ENCODE results near the gene MYO16. TPM values are rescaled to one million over a fixed set of nuclear protein-coding genes. Genes with fewer than 3 reads are reported as not detected.

MYO16 gene
- total RNA-seq, 3 donors from 2014 or later, result 0.15 to 0.48 (median 0.33) TPM

DNA sequence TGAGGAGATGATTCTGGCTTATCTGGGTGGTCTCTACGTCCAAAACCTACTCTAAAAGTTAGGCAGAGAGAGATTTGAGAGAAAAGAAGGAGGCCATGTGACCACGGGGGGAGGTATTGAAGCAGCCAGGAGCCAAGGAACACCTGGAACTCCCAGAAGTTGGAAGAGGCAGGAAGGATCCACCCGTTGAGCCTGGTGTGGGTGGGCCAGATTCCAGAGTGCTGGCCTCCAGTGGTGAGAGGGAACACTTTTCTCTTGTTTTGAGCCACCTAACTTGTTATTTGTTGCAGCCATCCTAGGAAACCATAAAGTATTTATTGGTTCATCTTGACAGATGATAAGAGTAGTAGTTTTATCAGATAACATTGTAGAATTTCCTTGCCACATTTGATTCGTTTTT lies 396.9 kb downstream of the MYO16 start:
- H3K27me3 ChIP-seq, result no peaks in the 10 kb centered on the region

DNA sequence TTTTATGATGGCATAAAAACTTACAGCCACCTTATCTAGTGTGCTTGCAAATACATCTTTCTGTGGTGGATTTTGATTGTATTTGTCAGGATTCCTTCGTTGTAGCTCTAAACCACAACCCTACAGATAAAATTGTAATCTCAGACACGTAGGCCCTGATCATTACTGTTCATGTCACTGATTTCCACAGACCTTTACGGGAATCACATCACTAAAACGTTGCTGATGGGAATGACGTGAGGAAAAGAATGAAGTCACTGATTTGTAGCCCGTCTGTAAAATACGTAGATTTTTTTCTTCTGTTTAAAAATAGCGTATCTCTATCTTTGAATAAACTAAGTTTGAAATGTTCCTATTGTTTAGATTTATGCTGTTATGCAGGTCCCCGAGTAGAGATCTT lies 399.2 kb downstream of the MYO16 start:
- no peaks in the 10 kb centered on the region for H3K36me3 ChIP-seq
- no peaks in the 10 kb centered on the region for H3K9me3 ChIP-seq
- DNase-seq (ENCODE audit: low spot score in 2 of 2), result no peak
- H3K27me3 ChIP-seq, result no peaks in the 10 kb centered on the region
- no peaks in the 10 kb centered on the region for H3K4me1 ChIP-seq
- H3K4me3 ChIP-seq, result no peak overlapping the region
- TF ChIP-seq POLR2AphosphoS5 (IDR thresholded peaks at IDR 0.05) (no peak), POLR2A (IDR thresholded peaks at IDR 0.05) (no peak)
- TF ChIP-seq, protein P1, sequence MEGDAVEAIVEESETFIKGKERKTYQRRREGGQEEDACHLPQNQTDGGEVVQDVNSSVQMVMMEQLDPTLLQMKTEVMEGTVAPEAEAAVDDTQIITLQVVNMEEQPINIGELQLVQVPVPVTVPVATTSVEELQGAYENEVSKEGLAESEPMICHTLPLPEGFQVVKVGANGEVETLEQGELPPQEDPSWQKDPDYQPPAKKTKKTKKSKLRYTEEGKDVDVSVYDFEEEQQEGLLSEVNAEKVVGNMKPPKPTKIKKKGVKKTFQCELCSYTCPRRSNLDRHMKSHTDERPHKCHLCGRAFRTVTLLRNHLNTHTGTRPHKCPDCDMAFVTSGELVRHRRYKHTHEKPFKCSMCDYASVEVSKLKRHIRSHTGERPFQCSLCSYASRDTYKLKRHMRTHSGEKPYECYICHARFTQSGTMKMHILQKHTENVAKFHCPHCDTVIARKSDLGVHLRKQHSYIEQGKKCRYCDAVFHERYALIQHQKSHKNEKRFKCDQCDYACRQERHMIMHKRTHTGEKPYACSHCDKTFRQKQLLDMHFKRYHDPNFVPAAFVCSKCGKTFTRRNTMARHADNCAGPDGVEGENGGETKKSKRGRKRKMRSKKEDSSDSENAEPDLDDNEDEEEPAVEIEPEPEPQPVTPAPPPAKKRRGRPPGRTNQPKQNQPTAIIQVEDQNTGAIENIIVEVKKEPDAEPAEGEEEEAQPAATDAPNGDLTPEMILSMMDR (IDR thresholded peaks at IDR 0.05), result no peak
- no peak overlapping the region for H3K27ac ChIP-seq
- intact Hi-C loops (cut with DNase I; ENCODE audit: low total_unique reads), result loop anchor here (5.0 kb wide), 1 partner anchor 684 kb away; no protein-coding TSS in a partner anchor

More for the DNA sequence above, 396.9 kb downstream of the MYO16 start:
- intact Hi-C loops (cut with DNase I; ENCODE audit: low total_unique reads), result loop anchor here (5.0 kb wide), 1 partner anchor 686 kb away; no protein-coding TSS in a partner anchor
- Histone ChIP-seq H3K4me1 (no peaks in the 10 kb centered on the region), H3K4me3 (no peak overlapping the region), H3K27ac (no peak overlapping the region), H3K36me3 (no peaks in the 10 kb centered on the region), H3K9me3 (no peaks in the 10 kb centered on the region)
- DNase-seq (ENCODE audit: low spot score in 2 of 2), result no peak
- no peak for TF ChIP-seq POLR2A (IDR thresholded peaks at IDR 0.05)
- no peak for TF ChIP-seq POLR2AphosphoS5 (IDR thresholded peaks at IDR 0.05)
- TF ChIP-seq, protein P1 (IDR thresholded peaks at IDR 0.05), result no peak

DNA sequence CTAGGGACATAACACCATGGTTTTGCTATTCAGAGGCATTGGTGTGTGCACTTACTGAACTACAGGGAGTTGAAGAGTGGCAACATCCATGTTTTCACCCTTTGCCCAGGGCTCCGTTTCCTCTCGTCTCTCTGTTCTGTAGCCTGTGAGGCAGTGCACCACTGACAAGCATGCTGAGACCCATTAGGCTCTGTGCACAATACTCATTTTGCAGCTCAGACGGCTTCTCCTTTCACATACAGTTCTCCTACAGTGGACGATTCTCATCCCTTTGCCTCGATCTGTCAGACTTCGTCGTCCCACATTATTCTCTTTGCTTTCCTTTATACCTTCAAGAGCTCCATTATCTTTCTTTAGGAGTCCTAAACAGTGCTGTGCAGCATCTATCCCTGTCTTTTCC lies 403.7 kb downstream of the MYO16 start:
- TF ChIP-seq, protein P1 (IDR thresholded peaks at IDR 0.05), result no peak
- TF ChIP-seq POLR2A (IDR thresholded peaks at IDR 0.05), result no peak
- TF ChIP-seq POLR2AphosphoS5 (IDR thresholded peaks at IDR 0.05), result no peak
- no peak for DNase-seq (ENCODE audit: low spot score in 2 of 2)
- H3K27ac ChIP-seq, result no peak overlapping the region
- no peaks in the 10 kb centered on the region for H3K36me3 ChIP-seq
- intact Hi-C loops (cut with DNase I; ENCODE audit: low total_unique reads), result no loop called here
- H3K4me1 ChIP-seq, result no peaks in the 10 kb centered on the region
- no peak overlapping the region for H3K4me3 ChIP-seq
- no peaks in the 10 kb centered on the region for H3K27me3 ChIP-seq
- no peaks in the 10 kb centered on the region for H3K9me3 ChIP-seq

DNA sequence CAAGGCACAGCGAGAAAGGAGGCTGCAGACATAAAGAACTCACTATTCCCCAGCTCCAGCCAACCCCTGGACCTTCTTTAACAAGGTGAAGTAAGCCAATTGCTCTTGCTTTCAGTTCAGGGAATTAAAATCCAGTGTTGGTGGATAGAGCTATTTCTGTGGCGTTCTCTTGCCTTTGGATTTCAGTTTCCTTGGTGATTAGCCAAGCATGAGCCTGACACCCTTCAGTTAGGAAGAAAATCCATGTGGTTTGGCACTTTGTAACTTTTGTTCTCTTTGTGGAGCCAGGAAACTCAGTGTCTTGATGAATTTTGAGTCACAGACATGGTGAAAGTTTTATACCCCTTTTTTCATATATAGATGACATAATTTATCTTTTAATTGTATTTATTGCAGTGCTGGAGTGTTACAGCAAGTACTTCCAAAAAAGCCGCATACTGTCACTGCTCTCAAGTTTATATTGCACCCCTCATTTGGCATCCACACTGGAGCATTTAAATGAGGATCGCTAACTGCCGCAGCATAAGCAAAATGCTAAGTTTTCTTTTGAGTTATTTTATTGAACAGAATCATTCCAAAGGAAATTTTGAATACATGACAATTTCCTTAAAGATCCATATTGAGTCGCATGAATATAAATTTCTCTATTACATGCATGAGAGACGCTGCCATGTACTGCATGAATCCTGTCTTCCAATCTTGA lies 406.8 kb downstream of the MYO16 start:
- H3K27ac ChIP-seq, result no peak overlapping the region
- no peaks in the 10 kb centered on the region for H3K9me3 ChIP-seq
- no peak for DNase-seq (ENCODE audit: low spot score in 2 of 2)
- intact Hi-C loops (cut with DNase I; ENCODE audit: low total_unique reads), result no loop called here
- no peaks in the 10 kb centered on the region for H3K36me3 ChIP-seq
- no peaks in the 10 kb centered on the region for H3K27me3 ChIP-seq
- no peaks in the 10 kb centered on the region for H3K4me1 ChIP-seq
- TF ChIP-seq POLR2A (IDR thresholded peaks at IDR 0.05) (no peak), POLR2AphosphoS5 (IDR thresholded peaks at IDR 0.05) (no peak)
- TF ChIP-seq, protein P1 (IDR thresholded peaks at IDR 0.05), result no peak
- H3K4me3 ChIP-seq, result no peak overlapping the region

DNA sequence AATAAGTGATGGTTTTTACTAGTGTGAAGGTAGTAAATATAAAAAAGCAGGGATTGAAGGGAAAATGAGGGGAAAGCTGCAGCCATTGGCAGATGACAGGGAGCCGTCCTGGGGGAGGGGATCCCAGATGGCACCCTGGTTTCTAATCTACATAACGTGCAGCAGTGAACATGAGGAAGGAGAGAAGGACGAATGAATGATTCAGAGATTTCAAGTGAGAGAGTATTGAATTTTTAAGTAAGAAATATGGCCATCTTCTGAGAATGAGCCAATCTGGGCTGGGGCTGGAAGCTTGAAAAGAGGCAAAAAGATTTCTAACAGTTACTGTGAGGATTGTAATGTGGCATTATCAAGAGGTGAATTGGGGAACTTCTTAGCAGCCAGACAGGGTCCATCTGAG lies 414.2 kb downstream of the MYO16 start:
- no peak overlapping the region for H3K27ac ChIP-seq
- TF ChIP-seq, protein P1 (IDR thresholded peaks at IDR 0.05), result no peak
- TF ChIP-seq POLR2A (IDR thresholded peaks at IDR 0.05) (no peak), POLR2AphosphoS5 (IDR thresholded peaks at IDR 0.05) (no peak)
- intact Hi-C loops (cut with DNase I; ENCODE audit: low total_unique reads), result no loop called here
- no peaks in the 10 kb centered on the region for H3K4me1 ChIP-seq
- DNase-seq (ENCODE audit: low spot score in 2 of 2), result no peak
- no peak overlapping the region for H3K4me3 ChIP-seq
- H3K36me3 ChIP-seq, result no peaks in the 10 kb centered on the region
- H3K27me3 ChIP-seq, result no peaks in the 10 kb centered on the region
- H3K9me3 ChIP-seq, result no peaks in the 10 kb centered on the region

Data from breast epithelium (tissue), 4 donors.